Coronary artery (tissue), 2 donors: ENCODE measurements around the gene NFE2L3.
"Not testable (repeated sequence)": the region's sequence is repeated elsewhere in the genome, so short reads cannot be mapped to it uniquely, and the experiment has no call there.

Source experiments
- DNase-seq: peaks from one replicate; pipeline ENCODE4 v3.0.0-alpha.2; 2017; ENCODE audit warnings: low spot score
- H3K27ac ChIP-seq, 2 donors: fragments of 200-600 bp; sonication (generic); one replicate each; pipeline ENCODE4 v1.5.1; 2016 to 2019
- H3K4me3 ChIP-seq: fragments of 200-600 bp; sonication (generic); 2 replicates; pipeline ENCODE4 v1.5.1; 2016; ENCODE audit warnings: mild to moderate bottlenecking, moderate library complexity
- CTCF ChIP-seq: fragments of 200-600 bp; sonication (generic); IDR thresholded peaks from one replicate; pipeline ENCODE4 v1.5.1; 2019; ENCODE audit warnings: antibody characterized with exemption

The NFE2L3 gene

GRCh38 chr7:26145238-26145637, 6.8 kb upstream of the NFE2L3 start:
- DNase-seq, result no peak
- no peak for TF ChIP-seq CTCF
- Histone ChIP-seq H3K27ac (no peak overlapping the region), H3K4me3 (no peak overlapping the region)

- Histone ChIP-seq H3K27ac (no peak overlapping the region), H3K4me3 (no peak overlapping the region)
- TF ChIP-seq CTCF, result no peak
- DNase-seq, result no peak
These were observed 5.0 kb upstream of the NFE2L3 start for GRCh38 chr7:26147030-26147429.

GRCh38 chr7:26147646-26148306, 4.2 kb upstream of the NFE2L3 start:
- H3K4me3 ChIP-seq, DNase-seq, H3K27ac ChIP-seq: not testable (repeated sequence)

- not testable (repeated sequence) for DNase-seq, H3K27ac ChIP-seq, H3K4me3 ChIP-seq
These were observed 3.7 kb upstream of the NFE2L3 start for GRCh38 chr7:26148307-26148700.

GRCh38 chr7:26149391-26149977, 2.5 kb upstream of the NFE2L3 start:
- H3K4me3 ChIP-seq, result no peak overlapping the region
- TF ChIP-seq CTCF, result no peak
- no peak for DNase-seq
- no peak overlapping the region for H3K27ac ChIP-seq

GRCh38 chr7:26151096-26151495, 902 bp upstream of the NFE2L3 start:
- TF ChIP-seq CTCF, result no peak
- no peak for DNase-seq
- H3K27ac ChIP-seq, result no peak overlapping the region
- no peak overlapping the region for H3K4me3 ChIP-seq

GRCh38 chr7:26151650-26151952, 397 bp upstream of the NFE2L3 start:
- Histone ChIP-seq H3K4me3 (peak overlapping the region; percentile 77), H3K27ac (no peak overlapping the region)
- DNase-seq, result no peak
- no peak for TF ChIP-seq CTCF

- not testable (repeated sequence) for DNase-seq, H3K27ac ChIP-seq
- peak overlapping the region; percentile 77 for H3K4me3 ChIP-seq
These were observed 813 bp downstream of the NFE2L3 start for GRCh38 chr7:26152782-26153240.
